Neural progenitor cell (in vitro differentiated cells): ENCODE measurements around the gene GABRA4.

Experiments used
- CTCF ChIP-seq: fragments of 200-600 bp; sonication (generic); IDR thresholded peaks from 2 replicates; pipeline ENCODE4 v1.5.1; 2017; ENCODE audit warnings: antibody characterized with exemption, mild to moderate bottlenecking
- EZH2 ChIP-seq: fragments of 200-600 bp; sonication (generic); IDR thresholded peaks from 2 replicates; pipeline ENCODE4 v1.6.1; 2017; ENCODE audit warnings: antibody characterized with exemption, mild to moderate bottlenecking, moderate library complexity
- EZH2phosphoT487 ChIP-seq: fragments of 200-600 bp; sonication (generic); IDR thresholded peaks from 2 replicates; pipeline ENCODE4 v1.6.1; 2017; ENCODE audit warnings: antibody characterized with exemption

- TF ChIP-seq CTCF (no peak), EZH2phosphoT487 (no peak), EZH2 (no peak)
Observed at GRCh38 chr4:46968847-46969246, 24.5 kb downstream of the GABRA4 start.
